ENCODE data around the gene TLCD3A.

DNA sequence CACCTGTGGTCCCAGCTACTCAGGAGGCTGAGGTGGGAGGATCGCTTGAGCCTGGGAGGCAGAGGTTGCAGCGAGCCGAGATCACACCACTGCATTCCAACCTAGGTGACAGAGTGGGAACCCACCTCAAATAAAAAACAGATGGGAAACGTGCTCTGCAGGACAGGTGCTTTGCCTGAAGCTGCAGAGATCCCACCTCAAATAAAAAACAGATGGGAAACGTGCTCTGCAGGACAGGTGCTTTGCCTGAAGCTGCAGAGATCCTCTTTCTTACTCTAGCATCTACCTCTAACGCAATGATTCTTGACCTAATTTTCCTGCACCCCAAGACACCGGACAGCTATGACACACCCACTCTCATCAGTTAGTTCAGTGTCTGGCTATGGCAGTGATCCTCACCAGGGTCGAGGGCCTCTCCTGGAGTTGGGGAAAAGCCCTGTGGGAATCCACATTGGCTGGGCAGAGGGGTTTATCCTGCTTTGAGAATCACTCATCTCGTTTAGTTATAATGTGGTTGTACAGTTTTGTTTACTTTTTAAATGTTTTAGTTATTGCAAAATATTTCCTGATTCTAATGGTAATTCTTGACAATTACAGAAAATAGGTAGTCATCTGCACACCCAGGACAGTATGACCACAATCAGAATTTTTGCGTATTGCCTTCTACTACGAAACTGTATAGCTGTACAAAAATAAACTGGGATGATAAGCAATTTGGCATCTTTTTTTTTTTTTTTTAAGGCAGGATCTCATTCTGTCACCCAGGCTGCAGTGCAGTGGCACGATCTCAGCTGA is 29.1 kb upstream of the TLCD3A start:
- TF ChIP-seq, protein P1, sequence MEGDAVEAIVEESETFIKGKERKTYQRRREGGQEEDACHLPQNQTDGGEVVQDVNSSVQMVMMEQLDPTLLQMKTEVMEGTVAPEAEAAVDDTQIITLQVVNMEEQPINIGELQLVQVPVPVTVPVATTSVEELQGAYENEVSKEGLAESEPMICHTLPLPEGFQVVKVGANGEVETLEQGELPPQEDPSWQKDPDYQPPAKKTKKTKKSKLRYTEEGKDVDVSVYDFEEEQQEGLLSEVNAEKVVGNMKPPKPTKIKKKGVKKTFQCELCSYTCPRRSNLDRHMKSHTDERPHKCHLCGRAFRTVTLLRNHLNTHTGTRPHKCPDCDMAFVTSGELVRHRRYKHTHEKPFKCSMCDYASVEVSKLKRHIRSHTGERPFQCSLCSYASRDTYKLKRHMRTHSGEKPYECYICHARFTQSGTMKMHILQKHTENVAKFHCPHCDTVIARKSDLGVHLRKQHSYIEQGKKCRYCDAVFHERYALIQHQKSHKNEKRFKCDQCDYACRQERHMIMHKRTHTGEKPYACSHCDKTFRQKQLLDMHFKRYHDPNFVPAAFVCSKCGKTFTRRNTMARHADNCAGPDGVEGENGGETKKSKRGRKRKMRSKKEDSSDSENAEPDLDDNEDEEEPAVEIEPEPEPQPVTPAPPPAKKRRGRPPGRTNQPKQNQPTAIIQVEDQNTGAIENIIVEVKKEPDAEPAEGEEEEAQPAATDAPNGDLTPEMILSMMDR (conservative IDR thresholded peaks at IDR 0.05; ENCODE audit: low read length) = no peak
- TF ChIP-seq EZH2phosphoT487 (IDR thresholded peaks at IDR 0.05; ENCODE audit: borderline replicate concordance) = no peak

Measured in Loucy (cell line).